ENCODE measurements around the gene LRRTM3. TPM values are rescaled to one million over a fixed set of nuclear protein-coding genes. Genes with fewer than 3 reads are reported as not detected.

Gene LRRTM3
- total RNA-seq, 1 experiment from 2014 or later = 0.96 TPM

- Histone ChIP-seq H2BK15ac (ENCODE audit: low read depth, low read length) (no peak overlapping the region), H4K91ac (ENCODE audit: insufficient read length, low read depth, low read length) (no peak overlapping the region), H2BK12ac (ENCODE audit: insufficient read length, low read depth, low read length) (no peak overlapping the region), H2BK5ac (ENCODE audit: insufficient read length, low read length) (no peak overlapping the region), H3K27ac (ENCODE audit: insufficient read length, low read depth, low read length) (no peak overlapping the region), H3K4ac (ENCODE audit: low read depth, low read length) (no peak overlapping the region), H3K27me3 (ENCODE audit: insufficient read depth, low read length) (no peaks in the 10 kb centered on the region), H2BK120ac (ENCODE audit: low read depth, low read length, poor library complexity, severe bottlenecking) (no peak overlapping the region), H3K79me1 (ENCODE audit: insufficient read depth, low read depth, low read length, poor library complexity, severe bottlenecking) (no peaks in the 10 kb centered on the region), H3K9me3 (ENCODE audit: control insufficient read depth, low read depth, low read length) (no peaks in the 10 kb centered on the region), H3T11ph (ENCODE audit: low read length) (no peak overlapping the region), H4K5ac (ENCODE audit: insufficient read length, low read depth, low read length) (no peak overlapping the region), H4K20me1 (ENCODE audit: control insufficient read depth, insufficient read depth, insufficient read length) (no peaks in the 10 kb centered on the region), H3K23ac (ENCODE audit: insufficient read length, low read depth, low read length) (no peak overlapping the region), H3K4me2 (ENCODE audit: insufficient read depth, insufficient read length, low read length) (no peak overlapping the region), H3K79me2 (ENCODE audit: insufficient read depth, low read length) (no peaks in the 10 kb centered on the region), H3K56ac (ENCODE audit: insufficient read length, low read depth, low read length) (no peak overlapping the region), H2AK5ac (ENCODE audit: insufficient read length, low read length) (no peak overlapping the region), H2BK20ac (ENCODE audit: low read depth, low read length, poor library complexity, severe bottlenecking) (no peak overlapping the region), H3K9ac (ENCODE audit: extremely low read depth, insufficient read length, low read length) (no peak overlapping the region), H3K23me2 (ENCODE audit: insufficient read length, low read depth, low read length, poor library complexity, severe bottlenecking) (no peaks in the 10 kb centered on the region), H3K4me1 (ENCODE audit: insufficient read depth, low read length) (no peaks in the 10 kb centered on the region), H2AFZ (ENCODE audit: low read length) (no peak overlapping the region), H3K14ac (ENCODE audit: insufficient read depth, low read length) (no peak overlapping the region), H4K8ac (replicated peaks; ENCODE audit: insufficient read length, low read depth, low read length) (no peak overlapping the region), H3K18ac (ENCODE audit: insufficient read length, low read depth, low read length) (no peak overlapping the region)
- DNase-seq = no peak
- Mint-ChIP-seq H3K27me3 (ENCODE audit: low read depth) (no peaks in the 10 kb centered on the region), H3K27ac (no peak overlapping the region), H3K4me3 (no peak overlapping the region), H3K9me3 (no peaks in the 10 kb centered on the region), H3K36me3 (ENCODE audit: insufficient read depth in 1 of 3, low read depth in 3 of 3) (no peaks in the 10 kb centered on the region), H3K4me1 (no peaks in the 10 kb centered on the region)
- no CpG with 5 or more reads among the region's 2 CpGs for WGBS (ENCODE audit: extremely low coverage, insufficient read length, low lambda C conversion rate)
- TF ChIP-seq, protein P1, sequence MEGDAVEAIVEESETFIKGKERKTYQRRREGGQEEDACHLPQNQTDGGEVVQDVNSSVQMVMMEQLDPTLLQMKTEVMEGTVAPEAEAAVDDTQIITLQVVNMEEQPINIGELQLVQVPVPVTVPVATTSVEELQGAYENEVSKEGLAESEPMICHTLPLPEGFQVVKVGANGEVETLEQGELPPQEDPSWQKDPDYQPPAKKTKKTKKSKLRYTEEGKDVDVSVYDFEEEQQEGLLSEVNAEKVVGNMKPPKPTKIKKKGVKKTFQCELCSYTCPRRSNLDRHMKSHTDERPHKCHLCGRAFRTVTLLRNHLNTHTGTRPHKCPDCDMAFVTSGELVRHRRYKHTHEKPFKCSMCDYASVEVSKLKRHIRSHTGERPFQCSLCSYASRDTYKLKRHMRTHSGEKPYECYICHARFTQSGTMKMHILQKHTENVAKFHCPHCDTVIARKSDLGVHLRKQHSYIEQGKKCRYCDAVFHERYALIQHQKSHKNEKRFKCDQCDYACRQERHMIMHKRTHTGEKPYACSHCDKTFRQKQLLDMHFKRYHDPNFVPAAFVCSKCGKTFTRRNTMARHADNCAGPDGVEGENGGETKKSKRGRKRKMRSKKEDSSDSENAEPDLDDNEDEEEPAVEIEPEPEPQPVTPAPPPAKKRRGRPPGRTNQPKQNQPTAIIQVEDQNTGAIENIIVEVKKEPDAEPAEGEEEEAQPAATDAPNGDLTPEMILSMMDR (conservative IDR thresholded peaks at IDR 0.05) = no peak
Observed at GRCh38 chr10:67114945-67115344, 189.1 kb downstream of the LRRTM3 start.
